Epithelial cell of prostate (primary cell): ENCODE measurements around the gene MICAL3.
"Not testable (repeated sequence)": the region's sequence is repeated elsewhere in the genome, so short reads cannot be mapped to it uniquely, and the experiment has no call there.

Source experiments
- DNase-seq: peaks from one replicate; pipeline ENCODE4 v3.0.0-alpha.2; 2011; ENCODE audit warnings: low read depth, low spot score
- H3K27ac ChIP-seq: fragments of 450-650 bp; 2 replicates; pipeline ENCODE4 v1.5.1; 2017; ENCODE audit warnings: mild to moderate bottlenecking

The MICAL3 gene, protein sequence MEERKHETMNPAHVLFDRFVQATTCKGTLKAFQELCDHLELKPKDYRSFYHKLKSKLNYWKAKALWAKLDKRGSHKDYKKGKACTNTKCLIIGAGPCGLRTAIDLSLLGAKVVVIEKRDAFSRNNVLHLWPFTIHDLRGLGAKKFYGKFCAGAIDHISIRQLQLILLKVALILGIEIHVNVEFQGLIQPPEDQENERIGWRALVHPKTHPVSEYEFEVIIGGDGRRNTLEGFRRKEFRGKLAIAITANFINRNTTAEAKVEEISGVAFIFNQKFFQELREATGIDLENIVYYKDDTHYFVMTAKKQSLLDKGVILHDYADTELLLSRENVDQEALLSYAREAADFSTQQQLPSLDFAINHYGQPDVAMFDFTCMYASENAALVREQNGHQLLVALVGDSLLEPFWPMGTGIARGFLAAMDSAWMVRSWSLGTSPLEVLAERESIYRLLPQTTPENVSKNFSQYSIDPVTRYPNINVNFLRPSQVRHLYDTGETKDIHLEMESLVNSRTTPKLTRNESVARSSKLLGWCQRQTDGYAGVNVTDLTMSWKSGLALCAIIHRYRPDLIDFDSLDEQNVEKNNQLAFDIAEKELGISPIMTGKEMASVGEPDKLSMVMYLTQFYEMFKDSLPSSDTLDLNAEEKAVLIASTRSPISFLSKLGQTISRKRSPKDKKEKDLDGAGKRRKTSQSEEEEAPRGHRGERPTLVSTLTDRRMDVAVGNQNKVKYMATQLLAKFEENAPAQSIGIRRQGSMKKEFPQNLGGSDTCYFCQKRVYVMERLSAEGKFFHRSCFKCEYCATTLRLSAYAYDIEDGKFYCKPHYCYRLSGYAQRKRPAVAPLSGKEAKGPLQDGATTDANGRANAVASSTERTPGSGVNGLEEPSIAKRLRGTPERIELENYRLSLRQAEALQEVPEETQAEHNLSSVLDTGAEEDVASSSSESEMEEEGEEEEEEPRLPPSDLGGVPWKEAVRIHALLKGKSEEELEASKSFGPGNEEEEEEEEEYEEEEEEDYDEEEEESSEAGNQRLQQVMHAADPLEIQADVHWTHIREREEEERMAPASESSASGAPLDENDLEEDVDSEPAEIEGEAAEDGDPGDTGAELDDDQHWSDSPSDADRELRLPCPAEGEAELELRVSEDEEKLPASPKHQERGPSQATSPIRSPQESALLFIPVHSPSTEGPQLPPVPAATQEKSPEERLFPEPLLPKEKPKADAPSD (N-terminal part only)

DNA sequence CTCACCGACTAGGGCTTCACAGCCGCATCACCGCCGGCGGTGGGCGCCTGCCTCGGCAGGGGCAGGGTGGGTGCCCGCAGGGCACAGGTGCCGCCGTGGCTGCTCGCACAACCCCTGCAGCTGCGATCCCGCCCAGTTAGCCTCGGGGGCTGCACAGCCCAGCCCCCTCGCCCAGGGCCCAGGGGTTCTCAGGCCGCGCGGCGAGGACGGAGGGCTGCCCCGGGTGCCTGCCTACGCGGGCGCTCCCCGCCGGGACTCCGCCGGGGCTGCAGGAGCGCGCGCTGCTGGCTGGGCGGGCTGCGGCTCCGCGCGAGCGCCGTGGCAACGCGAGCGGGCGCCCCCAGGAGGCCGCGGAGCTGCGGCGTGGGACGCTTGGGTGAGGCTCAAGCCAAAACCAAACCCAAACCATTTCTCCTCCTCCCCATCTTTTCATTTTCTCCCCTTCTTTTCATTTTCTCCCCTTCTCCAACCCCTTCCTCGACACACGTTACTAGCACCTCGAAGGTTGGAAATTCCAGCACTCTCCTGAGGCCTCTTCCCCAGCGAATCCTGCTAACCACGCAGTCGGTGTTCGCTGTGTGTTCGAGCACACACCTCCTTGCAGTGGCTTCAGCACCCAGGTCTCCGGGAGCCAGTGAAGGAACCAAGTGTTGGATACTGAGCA, at the start of gene MICAL3:
TSS of gene MICAL3 (minus strand) at position 286 of the 664 bp plus-strand sequence. CDS start 117,749 bp downstream, outside the sequence.
- peak within 1 kb of the TSS; percentile 60 for H3K27ac ChIP-seq

DNA sequence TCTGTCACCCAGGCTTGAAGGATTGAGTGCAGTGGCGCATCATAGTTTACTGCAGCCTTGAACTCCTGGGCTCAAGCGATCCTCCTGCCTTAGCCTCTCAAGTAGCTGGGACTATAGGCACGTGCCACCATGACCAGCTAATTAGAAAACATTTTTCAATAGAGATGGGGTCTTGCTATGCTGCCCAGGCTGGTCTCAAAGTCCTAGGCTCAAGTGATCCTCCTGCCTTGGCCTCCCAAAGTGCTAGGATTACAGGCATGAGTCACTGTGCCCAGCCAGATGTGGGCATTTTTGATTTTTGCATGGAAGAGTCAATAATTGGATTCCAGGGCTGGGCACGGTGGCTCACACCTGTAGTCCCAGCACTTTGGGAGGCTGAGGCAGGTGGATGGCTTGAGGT, 49.6 kb upstream of the MICAL3 start:
- H3K27ac ChIP-seq, DNase-seq: not testable (repeated sequence)

More for the DNA sequence above, at the start of gene MICAL3:
- DNase-seq = no peak

DNA sequence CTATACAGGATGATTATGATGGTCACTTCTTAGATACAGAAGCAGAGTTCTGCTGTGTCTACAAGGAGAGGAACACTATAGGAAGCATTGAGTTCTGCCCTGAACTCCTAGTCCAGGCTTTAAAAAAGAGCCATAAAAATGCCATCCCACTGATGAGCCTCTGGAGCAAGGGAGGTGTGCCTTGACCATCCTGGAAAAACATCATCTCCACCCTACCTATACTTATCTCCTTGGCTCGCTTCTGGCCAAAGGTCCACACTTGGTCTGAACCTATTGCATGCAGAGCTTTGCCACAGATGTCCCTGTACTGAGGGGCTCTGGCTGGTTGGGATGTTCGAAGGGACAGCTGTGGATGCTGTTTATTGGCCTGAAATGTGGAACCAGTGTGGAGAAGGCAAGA, 49.1 kb upstream of the MICAL3 start:
- no peak overlapping the region for H3K27ac ChIP-seq
- no peak for DNase-seq

DNA sequence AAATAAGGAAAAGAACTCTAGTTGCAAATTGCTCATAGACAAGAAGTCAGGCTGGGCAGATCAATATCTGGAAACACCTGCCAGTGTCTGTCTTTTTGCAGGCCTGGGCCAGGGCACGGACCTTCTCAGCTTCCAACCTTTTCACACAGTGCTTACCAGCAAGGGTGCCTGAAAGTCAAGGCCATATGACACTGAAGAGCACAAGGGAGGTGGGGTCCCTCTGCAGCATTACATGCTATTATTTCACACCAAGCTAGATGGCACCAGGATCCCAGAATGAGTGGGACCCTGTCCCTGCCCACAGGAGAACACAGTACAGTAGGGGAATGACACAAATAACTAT, 47.6 kb upstream of the MICAL3 start:
- no peak for DNase-seq
- no peak overlapping the region for H3K27ac ChIP-seq

DNA sequence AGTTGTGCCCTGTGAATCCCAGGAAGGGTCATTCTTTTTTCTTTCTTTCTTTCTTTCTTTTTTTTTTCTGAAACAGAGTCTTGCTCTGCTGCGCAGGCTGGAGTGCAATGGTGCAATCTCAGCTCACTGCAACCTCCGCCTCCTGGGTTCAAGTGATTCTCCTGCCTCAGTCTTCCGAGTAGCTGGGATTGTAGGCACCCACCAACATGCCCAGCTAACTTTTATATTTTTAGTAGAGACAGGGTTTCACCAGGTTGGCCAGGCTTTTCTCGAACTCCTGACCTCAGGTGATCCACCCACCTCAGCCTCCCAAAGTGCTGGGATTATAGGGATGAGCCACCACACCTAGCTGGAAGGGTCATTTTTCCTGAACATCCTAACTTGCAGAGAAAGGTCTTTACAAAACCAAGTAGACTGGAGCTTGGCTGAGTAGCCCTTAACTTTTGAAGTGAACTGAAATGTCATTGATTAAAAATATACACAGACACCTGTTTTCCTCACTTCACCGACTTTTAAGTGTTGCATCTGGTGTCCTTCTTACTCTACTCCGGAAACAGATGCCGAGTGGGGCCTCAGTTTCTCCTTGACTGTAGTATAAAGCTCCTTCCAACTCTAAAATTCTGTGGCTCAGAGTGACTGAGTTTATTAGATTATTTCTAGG, 47.1 kb upstream of the MICAL3 start:
- peak overlapping the region; percentile 57 for H3K27ac ChIP-seq
- not testable (repeated sequence) for DNase-seq

DNA sequence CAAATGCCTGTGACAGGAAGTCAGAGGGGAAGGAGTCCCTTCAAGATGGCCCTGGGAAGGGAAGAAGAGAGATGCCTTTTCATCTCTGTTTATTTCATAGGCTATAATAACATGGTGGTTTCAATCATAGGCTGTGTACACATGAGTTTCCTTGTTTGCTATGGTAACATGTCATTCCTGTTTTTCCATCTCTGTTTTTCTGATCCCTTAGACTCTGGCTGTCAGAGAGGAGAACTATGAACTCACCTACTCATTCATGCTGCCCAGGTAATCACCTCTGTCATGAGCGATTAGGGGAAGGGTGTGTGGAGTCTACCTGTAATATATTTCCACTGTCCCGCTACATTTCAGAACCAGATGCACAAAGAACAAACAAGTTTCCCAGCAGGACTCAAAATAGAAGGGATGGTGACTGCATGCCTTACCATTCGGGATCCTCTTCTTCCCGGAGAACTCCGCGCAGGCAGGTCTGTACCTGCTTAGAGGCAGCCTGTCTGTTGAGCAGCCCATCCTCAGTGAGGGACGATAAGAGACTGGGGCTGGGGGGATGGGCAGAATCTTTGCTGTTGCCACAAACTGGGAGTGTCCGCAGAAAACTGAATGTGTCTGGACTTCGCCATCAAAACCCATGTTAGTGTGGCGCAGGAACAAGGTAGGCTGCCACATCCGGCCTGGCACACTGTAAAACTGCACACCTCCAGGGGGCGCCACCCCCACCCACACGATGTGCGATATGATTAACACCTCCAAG, 46.4 kb upstream of the MICAL3 start:
- peak overlapping the region; percentile 57 for H3K27ac ChIP-seq
- no peak for DNase-seq

DNA sequence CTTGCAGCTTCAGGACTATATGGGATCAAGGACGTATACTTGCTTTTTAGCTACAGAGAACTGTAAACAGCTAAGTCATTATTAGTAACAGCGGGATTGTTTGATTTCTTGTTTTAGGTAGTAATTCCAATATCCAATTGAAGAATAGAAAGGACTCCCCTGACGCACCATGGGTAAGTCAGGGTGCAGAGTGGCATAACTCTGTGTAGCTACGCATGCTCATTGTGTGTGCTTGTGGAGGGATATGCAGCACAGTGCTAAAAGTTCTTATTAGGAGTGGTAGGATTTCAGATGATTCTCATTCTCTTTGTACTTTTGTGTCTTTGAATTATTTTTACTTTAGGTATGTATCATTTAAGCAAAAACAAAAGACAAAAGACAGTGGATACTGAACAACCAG, 45.7 kb upstream of the MICAL3 start:
- no peak for DNase-seq
- peak overlapping the region; percentile 57 for H3K27ac ChIP-seq

DNA sequence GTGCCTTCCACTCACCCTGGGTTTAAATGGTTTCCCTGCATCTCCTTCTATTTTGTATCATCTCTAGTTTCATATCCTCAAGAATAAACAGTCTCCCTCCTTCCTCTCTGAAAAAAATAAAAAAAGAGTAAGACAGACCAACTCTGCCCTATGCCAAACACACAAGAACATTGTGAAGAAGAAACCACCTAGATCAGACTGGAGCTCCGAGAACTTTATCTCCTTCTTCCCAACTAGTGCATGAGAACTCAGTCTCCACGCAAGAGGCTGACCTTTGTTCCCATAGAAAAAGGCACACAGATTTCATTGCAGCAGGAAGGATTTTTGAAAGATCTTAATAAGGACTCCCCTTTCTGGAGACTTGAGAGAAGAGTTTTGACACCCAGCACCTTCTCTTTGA, 44.7 kb upstream of the MICAL3 start:
- DNase-seq = no peak
- H3K27ac ChIP-seq = no peak overlapping the region

DNA sequence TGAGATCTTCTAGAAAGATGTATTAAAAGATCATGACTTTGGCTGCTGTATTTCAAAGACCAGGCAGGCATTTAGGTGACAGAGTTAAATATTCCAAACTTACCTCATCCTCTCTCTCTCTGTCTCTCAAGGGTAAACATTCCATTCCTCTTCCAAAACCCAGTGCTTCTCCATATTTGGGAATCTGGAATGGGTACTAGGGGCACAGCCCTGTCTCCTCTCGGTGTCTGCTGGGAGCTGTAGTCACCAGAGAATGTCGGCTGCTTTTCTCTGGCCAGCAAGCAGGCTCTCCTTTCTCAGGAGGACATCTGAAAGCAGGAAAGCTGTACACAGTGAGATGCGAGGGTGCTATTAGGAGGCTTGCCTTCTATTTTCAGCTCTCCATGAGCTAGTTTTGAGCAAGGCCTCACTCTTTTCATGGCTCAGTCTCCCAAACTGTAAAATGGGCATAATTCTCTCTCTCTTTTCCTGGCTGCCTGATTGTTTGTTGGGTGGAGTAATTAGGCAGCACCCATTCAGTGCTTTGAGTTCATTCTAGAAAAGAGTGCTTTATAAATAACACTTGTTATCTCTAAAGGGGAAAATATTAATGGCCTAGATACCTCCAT, 44.1 kb upstream of the MICAL3 start:
- H3K27ac ChIP-seq = no peak overlapping the region
- no peak for DNase-seq

DNA sequence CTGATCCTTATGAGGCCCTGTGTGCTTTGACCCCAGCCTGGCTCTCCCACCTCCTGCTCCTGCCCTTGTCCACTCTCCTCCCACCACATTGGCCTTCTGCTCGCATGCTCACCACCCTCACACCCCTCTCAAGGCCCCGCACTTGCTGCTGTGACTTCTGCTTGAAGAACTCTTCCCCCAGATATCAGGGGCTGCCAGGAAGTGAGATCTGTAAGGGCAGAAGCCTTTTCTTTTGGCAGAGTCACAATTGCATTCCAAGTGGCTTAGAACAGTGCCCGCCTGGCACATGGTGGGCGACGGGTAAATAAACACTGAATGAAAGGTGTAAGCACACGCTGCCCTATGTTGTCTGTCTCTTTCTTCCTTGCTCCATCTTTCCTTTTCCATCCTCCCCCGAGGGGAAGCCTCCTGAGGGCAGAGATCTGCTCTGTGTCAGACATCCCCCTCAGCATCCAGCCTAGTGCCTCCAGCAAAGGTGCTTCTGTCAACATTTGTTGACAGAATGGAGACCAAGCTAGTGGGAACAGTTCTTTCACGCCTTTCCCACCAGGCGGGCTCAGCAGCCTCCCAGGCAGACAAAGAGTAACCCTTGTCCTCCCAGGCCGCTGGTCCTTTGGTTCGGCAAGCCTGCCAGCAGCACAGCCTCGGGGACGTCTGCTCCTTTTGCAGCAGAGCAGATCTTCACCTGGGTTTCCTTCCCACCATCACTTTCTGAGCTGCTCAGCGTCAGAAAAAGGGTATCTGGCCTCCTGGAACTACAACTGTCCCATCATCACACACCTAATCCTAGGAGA, 43.4 kb upstream of the MICAL3 start:
- no peak overlapping the region for H3K27ac ChIP-seq
- DNase-seq = no peak

DNA sequence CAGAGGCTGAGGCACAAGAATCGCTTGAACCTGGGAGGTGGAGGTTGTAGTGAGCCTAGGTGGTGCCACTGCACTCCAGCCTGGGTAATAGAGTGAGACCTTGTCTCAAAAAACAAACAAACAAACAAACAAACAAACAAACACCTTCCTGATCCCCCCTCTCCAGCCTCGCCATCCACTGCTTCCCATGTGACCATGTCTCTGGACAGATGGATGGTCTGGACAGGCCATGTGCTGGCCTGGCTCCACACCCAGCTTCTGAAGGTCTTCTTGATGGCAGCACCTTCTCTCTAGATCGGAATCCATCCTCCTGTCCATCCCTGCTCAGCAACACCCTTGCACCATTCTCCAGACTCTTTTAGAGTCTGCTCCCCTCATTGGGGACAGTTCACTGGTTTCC, 42.8 kb upstream of the MICAL3 start:
- no peak for DNase-seq
- no peak overlapping the region for H3K27ac ChIP-seq

DNA sequence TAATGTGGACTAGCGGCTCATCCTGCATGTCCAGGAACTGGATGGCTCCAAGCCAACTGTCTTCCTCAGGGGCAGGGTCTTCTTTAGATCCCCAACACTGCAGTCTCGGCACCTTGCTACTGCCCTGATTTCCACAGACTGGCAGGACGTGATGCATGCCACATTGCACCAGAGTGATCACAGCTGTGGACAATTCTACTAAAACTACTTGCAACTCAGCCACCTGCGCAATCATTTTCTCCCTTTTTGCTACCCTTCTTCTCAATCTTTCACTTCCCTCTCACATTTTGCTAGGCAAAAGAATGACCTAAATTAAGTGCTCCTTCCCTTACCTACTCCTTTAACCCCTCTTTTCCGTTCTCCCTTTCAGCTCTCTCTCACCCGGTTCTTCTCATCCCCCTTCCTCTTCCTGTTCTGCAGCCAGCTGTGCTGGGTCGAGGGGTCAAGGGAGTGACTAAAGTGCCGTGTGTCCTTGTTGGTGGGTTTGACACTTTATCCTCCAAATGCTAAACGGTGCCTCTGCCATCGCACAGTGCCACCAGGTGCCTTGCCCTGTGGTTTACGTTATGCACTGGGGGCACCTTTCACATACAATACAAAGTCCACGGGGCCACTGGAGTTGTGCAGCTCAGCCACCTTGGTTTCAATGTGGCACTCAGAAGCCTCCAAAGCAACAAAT, 42.0 kb upstream of the MICAL3 start:
- H3K27ac ChIP-seq = no peak overlapping the region
- no peak for DNase-seq

DNA sequence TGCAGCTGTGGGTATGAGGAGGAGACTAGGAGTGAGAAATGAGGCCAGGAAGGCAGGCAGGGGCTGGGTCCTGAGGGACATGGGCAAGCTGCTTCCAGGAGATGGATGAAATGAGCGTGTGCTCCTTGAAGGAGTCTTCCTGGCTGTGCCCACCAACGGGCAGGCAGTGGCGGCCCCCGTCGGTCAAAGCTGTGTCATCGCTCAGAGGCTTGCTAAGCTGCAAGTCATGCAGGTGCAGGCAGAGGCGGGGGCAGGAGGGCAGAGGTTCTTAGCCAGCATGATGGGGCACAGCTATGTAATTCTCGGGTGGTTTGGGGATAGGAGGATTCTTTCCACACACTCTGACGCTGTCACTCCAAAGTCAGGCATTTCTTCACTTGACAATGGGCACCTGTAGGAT, 40.9 kb upstream of the MICAL3 start:
- no peak for DNase-seq
- H3K27ac ChIP-seq = peak overlapping the region; percentile 66

DNA sequence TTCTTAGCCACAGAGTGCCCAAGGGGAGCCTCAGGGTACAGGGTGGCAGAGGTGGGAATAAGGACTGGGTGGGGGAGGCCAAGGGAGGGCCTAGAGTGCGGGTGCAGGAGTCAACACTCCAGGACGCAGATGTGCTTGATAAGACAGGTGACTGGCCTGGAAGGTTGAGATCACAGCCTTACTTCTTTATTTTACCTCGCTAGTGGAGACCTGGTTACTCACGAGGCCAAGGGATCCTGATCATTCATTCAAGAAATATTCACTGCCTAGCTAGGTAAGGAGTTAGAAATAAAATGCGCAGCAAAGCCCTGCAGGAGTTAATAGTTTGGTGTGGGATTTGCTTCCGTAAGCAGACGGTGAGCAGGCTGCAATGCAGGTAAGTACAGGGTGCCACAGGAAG, 40.3 kb upstream of the MICAL3 start:
- DNase-seq = no peak
- H3K27ac ChIP-seq = peak overlapping the region; percentile 66

DNA sequence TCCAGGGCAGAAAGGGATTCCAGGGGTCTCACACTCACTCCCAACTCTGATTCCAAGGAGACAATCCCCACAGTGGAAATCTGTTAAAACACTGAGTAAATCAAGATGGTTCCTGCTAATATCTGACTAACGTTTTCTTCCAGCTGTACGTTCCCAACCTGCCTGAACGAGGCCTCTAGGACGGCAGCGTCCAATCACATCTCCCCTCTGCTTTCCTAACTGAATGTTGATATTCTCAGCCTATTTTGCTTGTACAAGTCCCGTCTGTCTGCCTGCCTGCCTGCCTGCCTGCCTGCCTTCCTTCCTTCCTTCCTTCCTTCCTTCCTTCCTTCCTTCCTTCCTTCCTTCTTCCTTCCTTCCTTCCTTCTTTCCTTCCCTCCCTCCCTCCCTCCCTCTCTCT, 39.4 kb upstream of the MICAL3 start:
- not testable (repeated sequence) for DNase-seq
- peak overlapping the region; percentile 66 for H3K27ac ChIP-seq

DNA sequence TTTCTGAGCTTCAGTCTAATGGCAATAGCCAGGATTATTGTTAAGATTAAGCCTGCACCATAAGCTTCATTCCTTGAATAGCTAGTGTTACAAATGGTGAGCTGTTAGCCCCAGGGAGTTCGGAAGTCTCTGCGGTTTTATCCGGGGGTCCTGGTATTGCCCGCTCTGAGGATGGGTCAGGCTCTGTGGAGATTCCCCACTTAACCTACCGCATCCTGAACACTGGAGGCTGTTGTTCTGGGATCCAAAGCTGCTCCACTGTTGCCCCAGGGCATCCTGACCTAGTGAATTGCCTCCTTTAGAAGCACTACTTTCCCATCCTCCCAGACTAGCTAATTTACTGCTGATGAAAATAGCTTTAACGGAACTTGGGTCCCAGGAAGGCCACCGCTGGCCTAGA, 38.9 kb upstream of the MICAL3 start:
- DNase-seq = no peak
- H3K27ac ChIP-seq = peak overlapping the region; percentile 66

DNA sequence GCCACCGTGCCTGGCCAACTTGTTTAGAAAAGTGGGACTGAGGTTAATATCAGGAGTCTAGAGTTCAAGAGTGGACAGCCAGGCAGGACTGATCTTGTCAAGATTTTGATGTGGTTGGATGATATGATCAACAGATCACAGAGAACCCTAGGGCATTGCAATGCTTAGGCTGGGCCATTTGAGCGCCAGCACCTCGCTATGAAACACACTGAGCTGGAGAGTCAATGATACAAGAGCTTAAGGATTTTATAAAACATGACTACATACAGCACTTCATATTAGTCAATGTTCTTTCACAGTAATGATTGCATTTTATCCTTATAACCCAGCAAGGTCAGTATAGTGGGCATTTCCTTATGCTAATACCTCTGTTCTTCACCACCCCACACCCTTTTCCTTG, 38.1 kb upstream of the MICAL3 start:
- H3K27ac ChIP-seq = peak overlapping the region; percentile 66
- DNase-seq = no peak
